NCI-H82 treated with DMSO at 0.1 percent for 48 hours (cell line): Measurements from ENCODE around the gene ASCC1.

ENCODE experiments used
- DNase-seq: peaks from one replicate; lab custom pipeline; 2025; ENCODE audit not compliant: unreplicated experiment; lab: John Stamatoyannopoulos, UW

Gene ASCC1

GRCh38 chr10:72105098-72105475, 111.0 kb downstream of the ASCC1 start:
- no peak for DNase-seq

GRCh38 chr10:72104472-72105097, 111.5 kb downstream of the ASCC1 start:
- DNase-seq: no peak

- no peak for DNase-seq
Observed at GRCh38 chr10:72099600-72099921, 116.5 kb downstream of the ASCC1 start.

GRCh38 chr10:72098836-72099599, 117.1 kb downstream of the ASCC1 start:
- no peak for DNase-seq

GRCh38 chr10:72098301-72098835, 117.7 kb downstream of the ASCC1 start:
- no peak for DNase-seq

GRCh38 chr10:72097448-72098300, 118.4 kb downstream of the ASCC1 start:
- no peak for DNase-seq

DNA sequence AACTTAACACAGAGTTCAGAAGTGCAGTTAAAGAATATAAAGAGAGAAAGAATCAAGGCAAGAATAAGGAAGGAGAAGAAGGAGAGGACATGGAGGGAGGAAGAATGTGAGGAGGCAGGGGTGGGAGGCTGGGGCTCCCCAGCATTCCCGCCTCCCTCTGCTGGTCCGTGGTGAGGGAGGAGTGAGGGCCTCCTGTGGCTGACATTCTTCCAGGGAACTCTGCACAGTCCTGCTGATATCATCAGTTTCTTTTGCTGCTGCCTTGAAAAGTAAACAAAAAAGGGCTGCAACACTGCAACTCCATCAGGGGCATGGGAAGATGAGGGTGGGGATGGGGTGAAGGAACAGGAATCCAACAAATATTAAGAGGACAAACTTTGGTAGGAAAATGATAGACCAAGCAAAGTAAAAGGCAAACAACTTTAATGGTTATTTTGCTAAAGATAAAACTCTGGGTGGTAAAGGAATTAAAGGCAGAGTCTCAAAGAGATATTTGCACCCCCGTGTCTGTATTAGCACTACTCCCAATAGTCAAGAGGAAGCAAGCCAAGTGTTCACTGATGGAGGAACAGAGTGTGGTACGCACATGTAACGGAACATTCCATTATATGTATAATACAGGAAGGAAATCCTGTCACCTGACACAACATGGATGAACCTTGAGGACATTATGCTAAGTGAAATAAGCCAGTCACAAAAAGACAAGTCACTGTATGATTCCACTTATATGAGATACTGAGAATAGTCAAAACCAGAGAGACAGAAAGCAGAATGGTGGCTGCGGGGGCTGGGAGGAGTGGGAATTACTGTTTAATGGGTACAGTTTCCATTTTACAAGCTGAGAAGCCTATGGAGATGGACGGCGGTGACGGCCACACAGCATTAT, 119.7 kb downstream of the ASCC1 start:
- DNase-seq: no peak

- no peak for DNase-seq
Observed at GRCh38 chr10:72095195-72095594, 120.9 kb downstream of the ASCC1 start.

GRCh38 chr10:72094574-72094973, 121.5 kb downstream of the ASCC1 start:
- no peak for DNase-seq

DNA sequence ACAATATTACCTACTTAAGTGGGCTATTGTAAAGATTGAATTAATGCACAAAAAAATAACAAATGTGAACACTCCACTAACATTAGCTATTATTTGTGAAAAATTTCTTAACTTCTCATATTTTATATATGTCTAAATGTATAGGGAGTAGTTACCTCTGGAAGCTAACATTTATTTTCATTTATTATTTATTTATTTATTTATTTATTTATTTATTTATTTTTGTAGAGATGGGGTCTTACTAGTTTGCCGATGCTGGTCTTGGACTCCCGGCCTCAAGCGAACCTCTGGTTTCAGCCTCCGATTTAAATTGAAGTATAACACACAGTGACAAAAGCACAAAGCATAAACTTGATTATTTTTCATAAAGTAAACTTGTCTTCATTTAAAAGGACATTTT, 122.6 kb downstream of the ASCC1 start:
- no peak for DNase-seq

GRCh38 chr10:72092987-72093386, 123.1 kb downstream of the ASCC1 start:
- DNase-seq: no peak

- no peak for DNase-seq
Observed at GRCh38 chr10:72092171-72092924, 123.7 kb downstream of the ASCC1 start.

DNA sequence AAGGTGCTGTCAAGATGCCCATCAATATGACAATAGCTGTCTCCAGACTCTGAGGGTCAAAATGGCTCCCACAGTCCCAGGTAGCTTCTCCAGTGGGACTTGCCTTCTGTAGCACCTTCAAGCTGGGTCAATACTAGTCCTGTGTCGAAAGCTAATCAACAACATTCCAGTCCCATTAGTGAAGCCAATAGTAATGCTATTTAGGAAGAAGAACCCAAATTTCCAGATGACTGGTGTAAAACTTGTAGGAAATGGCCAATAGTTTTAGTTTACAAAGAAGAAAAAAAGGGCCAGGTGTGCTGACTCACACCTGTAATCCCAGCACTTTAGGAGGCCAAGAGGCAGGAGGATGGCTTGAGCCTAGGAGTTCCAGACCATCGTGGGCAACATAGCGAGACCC, 125.8 kb downstream of the ASCC1 start:
- no peak for DNase-seq

GRCh38 chr10:72089618-72090017, 126.5 kb downstream of the ASCC1 start:
- no peak for DNase-seq

DNA sequence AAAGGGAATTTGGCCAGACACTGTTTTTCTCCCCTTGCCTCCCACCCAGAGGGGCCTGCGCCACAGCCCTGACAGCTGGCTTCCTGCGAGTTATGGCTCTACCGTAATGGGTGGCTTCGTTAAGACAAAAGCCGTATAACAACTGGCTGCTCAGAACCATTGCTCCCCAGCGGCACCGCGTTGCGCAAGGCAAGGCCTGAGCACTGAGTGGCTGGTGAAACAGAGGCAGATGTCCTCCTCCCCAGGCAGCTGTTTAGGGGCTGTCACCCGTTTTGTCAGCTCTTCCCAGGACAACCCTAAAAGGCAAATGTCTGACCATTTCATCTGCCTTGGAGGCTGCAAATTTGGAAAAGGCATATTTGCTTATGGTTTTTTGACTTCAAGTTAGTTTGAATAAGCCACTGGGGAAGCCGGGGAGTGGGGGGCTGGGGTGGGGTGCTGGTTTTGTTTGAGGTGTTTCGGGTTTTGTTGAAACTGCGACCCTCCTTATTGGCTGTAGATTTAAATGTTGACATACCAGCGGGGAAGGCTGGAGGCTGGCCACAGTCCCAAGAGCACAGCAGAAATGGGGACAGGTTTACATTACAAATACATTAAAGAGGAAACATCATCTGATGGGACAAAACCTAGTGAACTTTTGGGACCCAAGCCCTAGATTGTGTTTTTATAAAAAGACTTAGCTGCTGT, 127.0 kb downstream of the ASCC1 start:
- DNase-seq: peak; percentile 32

GRCh38 chr10:72087969-72088888, 127.8 kb downstream of the ASCC1 start, which contains the start of gene SPOCK2:
Gene SPOCK2 (minus strand): TSS chr10:72088551. CDS start chr10:72088328, 223 bp downstream.
- no peak for DNase-seq

GRCh38 chr10:72087392-72087968, 128.6 kb downstream of the ASCC1 start:
- no peak for DNase-seq
